H1 (cell line): ENCODE measurements around the gene MGAT5. TPM values are rescaled to one million over a fixed set of nuclear protein-coding genes. Genes with fewer than 3 reads are reported as not detected.

Experiments used
- CTCF ChIA-PET: fragments of 300-600 bp; sonication (Branson Sonifier 250); formaldehyde crosslinking; loops from one replicate; lab custom pipeline; 2021; ENCODE audit not compliant: partially characterized antibody; lab: Charles Lee
- POLR2A ChIA-PET: fragments of 300-600 bp; sonication (Branson Sonifier 250); formaldehyde crosslinking; loops from one replicate; lab custom pipeline; 2021; ENCODE audit warnings: inconsistent platforms; ENCODE audit not compliant: partially characterized antibody; lab: Charles Lee
- DNase-seq, 2 experiments: peaks; one replicate each; pipeline versions ENCODE4 v3.0.0 to v3.0.0-alpha.2; 2010 to 2022; ENCODE audit warnings: low spot score in 2 of 2, low read depth in 1 of 2, mixed read lengths in 1 of 2
- FAIRE-seq: peaks from 2 replicates; lab custom pipeline; 2011; peaks lifted over from hg19 to GRCh38; lab: Jason Lieb, UNC
- H2AFZ ChIP-seq: 2 replicates; pipeline ENCODE4 v1.8.1; 2012; ENCODE audit warnings: low read length, inconsistent platforms
- H2AK5ac ChIP-seq: 2 replicates; pipeline ENCODE4 v1.6.1; 2013; ENCODE audit warnings: low read depth, low read length
- H2BK120ac ChIP-seq: replicated peaks from 2 replicates; pipeline ENCODE3; 2013; ENCODE audit warnings: low read depth, low read length, inconsistent platforms
- H2BK12ac ChIP-seq: 2 replicates; pipeline ENCODE4 v1.6.1; 2013; ENCODE audit warnings: low read depth, low read length
- H2BK15ac ChIP-seq: 2 replicates; pipeline ENCODE4 v1.6.1; 2013; ENCODE audit warnings: low read length
- H2BK20ac ChIP-seq: 2 replicates; pipeline ENCODE4 v1.6.1; 2013; ENCODE audit warnings: low read length
- H2BK5ac ChIP-seq: 2 replicates; pipeline ENCODE4 v1.6.1; 2013; ENCODE audit warnings: low read depth, low read length
- H3K14ac ChIP-seq: 2 replicates; pipeline ENCODE4 v1.6.1; 2013; ENCODE audit warnings: inconsistent platforms; ENCODE audit not compliant: insufficient read length
- H3K18ac ChIP-seq: 2 replicates; pipeline ENCODE4 v1.6.1; 2013; ENCODE audit warnings: low read length; ENCODE audit errors: extremely low read depth
- H3K23ac ChIP-seq: 2 replicates; pipeline ENCODE4 v1.6.1; 2013; ENCODE audit warnings: inconsistent platforms; ENCODE audit not compliant: insufficient read length
- H3K23me2 ChIP-seq: 2 replicates; pipeline ENCODE4 v1.6.1; 2013; ENCODE audit warnings: low read depth, low read length
- H3K27ac ChIP-seq: 2 replicates; pipeline ENCODE4 v1.6.1; 2011; ENCODE audit warnings: low read depth, low read length, inconsistent platforms
- H3K27me3 ChIP-seq, 4 experiments: replicated peaks in 1 of 4; 1 replicate in 1 of 4; 2 replicates in 3 of 4; pipeline versions ENCODE4 v1.6.1 to v1.8.1; 2011 to 2013; ENCODE audit warnings: low read length in 3 of 4, mild to moderate bottlenecking in 3 of 4, inconsistent platforms in 2 of 4, mixed read lengths in 2 of 4, moderate library complexity in 1 of 4; ENCODE audit not compliant: control insufficient read depth in 3 of 4, insufficient read depth in 3 of 4; ENCODE audit errors: extremely low read depth in 1 of 4
- H3K36me3 ChIP-seq, 4 experiments: 2 replicates each; pipeline versions ENCODE4 v1.6.1 to v1.8.1; 2011 to 2013; ENCODE audit warnings: mild to moderate bottlenecking in 4 of 4, low read length in 3 of 4, moderate library complexity in 2 of 4, control low read depth in 1 of 4, inconsistent platforms in 1 of 4; ENCODE audit not compliant: insufficient read depth in 4 of 4, control insufficient read depth in 2 of 4
- H3K4ac ChIP-seq: replicated peaks from 2 replicates; pipeline ENCODE3; 2013; ENCODE audit warnings: low read length, low read depth, mixed read lengths, inconsistent platforms; ENCODE audit not compliant: insufficient read length
- H3K4me1 ChIP-seq, 4 experiments: replicated peaks in 1 of 4; 1 replicate in 1 of 4; 2 replicates in 3 of 4; pipeline versions ENCODE4 v1.6.1 to v1.8.1; 2011 to 2013; ENCODE audit warnings: low read length in 3 of 4, inconsistent platforms in 2 of 4, mixed read lengths in 1 of 4; ENCODE audit not compliant: insufficient read depth in 4 of 4, control insufficient read depth in 3 of 4
- H3K4me2 ChIP-seq, 2 experiments: 2 replicates each; pipeline versions ENCODE4 v1.6.1 to v1.8.1; 2011 to 2013; ENCODE audit warnings: low read depth in 2 of 2, low read length in 2 of 2, control low read depth in 1 of 2, inconsistent platforms in 1 of 2, mild to moderate bottlenecking in 1 of 2; ENCODE audit not compliant: insufficient read depth in 1 of 2
- H3K4me3 ChIP-seq, 4 experiments: fragments of 200-600, 300-600 bp in 1 of 4; sonication (generic), shearing (Covaris generic), sonication (Bioruptor Twin) in 1 of 4; 2 replicates each; pipeline versions ENCODE4 v1.5.1 to v1.8.1; 2011 to 2016; ENCODE audit warnings: low read length in 4 of 4, low read depth in 3 of 4, control low read depth in 2 of 4, inconsistent platforms in 2 of 4, mild to moderate bottlenecking in 2 of 4, mixed read lengths in 1 of 4, moderate library complexity in 1 of 4; ENCODE audit not compliant: insufficient read depth in 2 of 4; ENCODE audit errors: extremely low read depth in 1 of 4
- H3K56ac ChIP-seq: replicated peaks from 2 replicates; pipeline ENCODE3; 2013; ENCODE audit warnings: low read depth, mild to moderate bottlenecking, mixed read lengths, low read length, inconsistent platforms; ENCODE audit not compliant: insufficient read length
- H3K79me1 ChIP-seq: 2 replicates; pipeline ENCODE4 v1.6.1; 2013; ENCODE audit warnings: low read depth, low read length, control low read depth
- H3K79me2 ChIP-seq, 2 experiments: 2 replicates each; pipeline versions ENCODE4 v1.6.1 to v1.8.1; 2012 to 2013; ENCODE audit warnings: low read length in 2 of 2, mild to moderate bottlenecking in 2 of 2, inconsistent platforms in 1 of 2; ENCODE audit not compliant: insufficient read depth in 2 of 2, control insufficient read depth in 1 of 2
- H3K9ac ChIP-seq, 4 experiments: replicated peaks in 1 of 4; 1 replicate in 1 of 4; 2 replicates in 3 of 4; pipeline versions ENCODE4 v1.6.1 to v1.8.1; 2011 to 2013; ENCODE audit warnings: low read depth in 3 of 4, low read length in 3 of 4, control low read depth in 2 of 4, mild to moderate bottlenecking in 2 of 4, moderate library complexity in 2 of 4, inconsistent platforms in 1 of 4; ENCODE audit errors: extremely low read depth in 1 of 4
- H3K9me3 ChIP-seq, 2 experiments: 2 replicates each; pipeline versions ENCODE4 v1.6.1 to v1.8.1; 2012 to 2013; ENCODE audit warnings: mild to moderate bottlenecking in 2 of 2, moderate library complexity in 2 of 2, control low read depth in 1 of 2, inconsistent platforms in 1 of 2, low read depth in 1 of 2, low read length in 1 of 2, mixed read lengths in 1 of 2; ENCODE audit not compliant: insufficient read depth in 2 of 2
- H4K20me1 ChIP-seq, 2 experiments: replicated peaks in 1 of 2; 2 replicates each; pipeline versions ENCODE3 to v1.8.1; 2011 to 2013; ENCODE audit warnings: inconsistent platforms in 2 of 2, low read length in 2 of 2, mild to moderate bottlenecking in 1 of 2; ENCODE audit not compliant: insufficient read depth in 2 of 2, control insufficient read depth in 1 of 2
- H4K5ac ChIP-seq: 2 replicates; pipeline ENCODE4 v1.6.1; 2013; ENCODE audit warnings: low read length, low read depth, mixed read lengths, inconsistent platforms; ENCODE audit not compliant: insufficient read length
- H4K8ac ChIP-seq: 2 replicates; pipeline ENCODE4 v1.8.0; 2013; ENCODE audit warnings: mild to moderate bottlenecking, moderate library complexity, low read length, inconsistent platforms; ENCODE audit not compliant: insufficient read depth; ENCODE audit errors: extremely low read depth
- H4K91ac ChIP-seq: replicated peaks from 2 replicates; pipeline ENCODE3; 2013; ENCODE audit warnings: low read length, mixed read lengths, inconsistent platforms; ENCODE audit not compliant: insufficient read length
- JUN ChIP-seq: IDR thresholded peaks from 2 replicates; pipeline ENCODE4 v1.6.1; 2011; ENCODE audit warnings: low read depth, mild to moderate bottlenecking, improper control_type of control experiment, low read length
- JUND ChIP-seq: IDR thresholded peaks from 2 replicates; pipeline ENCODE4 v1.6.1; 2011; ENCODE audit warnings: mild to moderate bottlenecking, improper control_type of control experiment, low read length
- NRF1 ChIP-seq: IDR thresholded peaks from 2 replicates; pipeline ENCODE4 v1.6.1; 2011; ENCODE audit warnings: mild to moderate bottlenecking, low read depth, low read length, improper control_type of control experiment
- POLR2A ChIP-seq, 2 experiments: IDR thresholded peaks; 1 replicate in 1 of 2; 2 replicates in 1 of 2; pipeline ENCODE4 v1.6.1; 2011; ENCODE audit warnings: low read depth in 2 of 2, low read length in 2 of 2, mild to moderate bottlenecking in 2 of 2; ENCODE audit errors: control extremely low read depth in 1 of 2
- POU5F1 ChIP-seq: IDR thresholded peaks from 2 replicates; pipeline ENCODE4 v1.6.1; 2011; ENCODE audit warnings: low read depth, mild to moderate bottlenecking, low read length, moderate library complexity
- RBBP5 ChIP-seq: IDR thresholded peaks from 2 replicates; pipeline ENCODE4 v1.7.1; 2012; ENCODE audit warnings: low read depth, mild to moderate bottlenecking, inconsistent platforms, low read length, moderate library complexity, borderline replicate concordance
- RNF2 ChIP-seq: fragments of 200-900, 300-1000 bp; sonication (generic); IDR thresholded peaks from 2 replicates; pipeline ENCODE4 v1.7.1; 2016; ENCODE audit warnings: borderline replicate concordance, low read depth, mild to moderate bottlenecking, antibody characterized with exemption, low read length; ENCODE audit not compliant: poor library complexity, severe bottlenecking; ENCODE audit errors: missing control alignments
- RXRA ChIP-seq: IDR thresholded peaks from 2 replicates; pipeline ENCODE4 v1.6.1; 2011; ENCODE audit warnings: low read depth, mild to moderate bottlenecking, low read length, moderate library complexity; ENCODE audit not compliant: insufficient read depth
- SIN3A ChIP-seq, 2 experiments: IDR thresholded peaks in 1 of 2; conservative IDR thresholded peaks in 1 of 2; 2 replicates each; pipeline ENCODE4 v1.6.1; 2011 to 2012; ENCODE audit warnings: low read length in 2 of 2, improper control_type of control experiment in 1 of 2, low read depth in 1 of 2, mild to moderate bottlenecking in 1 of 2
- SP2 ChIP-seq: IDR thresholded peaks from 2 replicates; pipeline ENCODE4 v1.6.1; 2012; ENCODE audit warnings: mild to moderate bottlenecking, low read length, inconsistent platforms
- TAF7 ChIP-seq: optimal IDR thresholded peaks from 2 replicates; pipeline ENCODE3; 2011; ENCODE audit warnings: low read depth, mild to moderate bottlenecking, inconsistent platforms, low read length, moderate library complexity, borderline replicate concordance
- WGBS, 2 experiments: shearing (Covaris generic) in 1 of 2; methylation state at CpG; one replicate each; pipeline versions ENCODE4 v1.1.6 to v1.1.7; 2013 to 2015; ENCODE audit warnings: low lambda C conversion rate in 2 of 2, mixed read lengths in 2 of 2, inconsistent platforms in 1 of 2, low coverage in 1 of 2, missing lambda C conversion rate in 1 of 2; ENCODE audit not compliant: insufficient replicate concordance in 2 of 2, insufficient coverage in 1 of 2, insufficient read length in 1 of 2; ENCODE audit errors: extremely low coverage in 1 of 2, missing lambda C conversion rate in 1 of 2; 5-methylcytosine and 5-hydroxymethylcytosine counted together
- polyA plus RNA-seq, 7 experiments: library from polyadenylated mRNA; depleted of rRNA in 3 of 7; stranded (reverse) in 5 of 7; unstranded in 2 of 7; fragments of >200 nt in 5 of 7; fragments of 200-250 nt in 2 of 7; gene quantifications; 1 replicate in 5 of 7; 2 replicates in 1 of 7; 4 replicates in 1 of 7; pipeline versions ENCODE4 v1.2.1 to v1.2.3, GENCODE V29; 2011 to 2013; ENCODE audit warnings: missing spikeins in 2 of 7, mixed read lengths in 2 of 7
- total RNA-seq: library from RNA; stranded (reverse); fragmentation: NEBNext Ultra II Directional; extraction: Animal tissue kit (Norgen Biotek cat#: 25700); gene quantifications from 2 replicates; pipeline ENCODE4 v1.2.1, GENCODE V29; 2021

MGAT5 gene
- total and polyA plus RNA-seq, 2 of the 8 experiments (the other 6 are each of a cell fraction or from before 2014, with no cell fraction given), result 11.2 to 49.2 TPM

DNA sequence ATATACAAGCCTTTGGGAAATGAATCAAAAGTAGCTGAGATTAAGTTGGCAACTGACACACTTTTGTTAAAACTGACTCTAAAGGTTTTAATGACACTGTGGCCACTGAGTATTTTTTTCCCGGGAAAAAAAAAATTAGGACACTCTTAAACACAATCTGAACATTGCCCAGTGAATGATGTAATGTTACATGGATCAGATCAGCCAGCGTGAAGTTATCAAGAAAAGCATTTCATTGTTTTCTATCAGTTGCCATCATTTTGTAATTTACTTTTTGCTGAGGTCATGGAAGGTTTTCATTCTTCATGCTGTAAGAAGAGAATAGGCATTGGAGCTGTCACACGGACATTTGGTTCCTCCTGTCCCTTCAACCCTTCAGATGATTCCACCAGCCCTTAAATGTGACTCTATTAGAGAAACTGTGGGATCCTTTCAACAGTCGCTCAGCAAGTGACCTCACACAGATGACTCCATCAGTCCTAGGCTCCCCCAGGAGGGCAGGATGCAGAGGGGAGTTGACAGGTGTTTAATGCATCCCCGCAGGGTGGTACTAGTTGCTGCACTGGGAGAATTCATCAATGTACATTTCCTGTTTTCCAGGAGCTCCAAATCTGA lies 164.2 kb downstream of the MGAT5 start:
- Histone ChIP-seq H3K79me1 (no peaks in the 10 kb centered on the region), H3K4ac (no peak overlapping the region), H3K9ac (no peak overlapping the region), H3K4me1 (0 out of 7 replicates have a peak, but pooled peaks cover 0 to 3% (median 0%) of the 10 kb centered on the region in 4 experiments), H4K20me1 (peaks cover 0 to under 1% of the 10 kb centered on the region in 2 experiments), H4K5ac (no peak overlapping the region), H3K14ac (no peak overlapping the region), H4K91ac (no peak overlapping the region), H3K4me2 (no peak overlapping the region), H2AK5ac (no peak overlapping the region), H2BK12ac (no peak overlapping the region), H3K79me2 (no peaks in the 10 kb centered on the region), H2BK120ac (no peak overlapping the region), H3K18ac (no peak overlapping the region), H3K27ac (no peak overlapping the region), H3K23ac (no peak overlapping the region), H2BK20ac (no peak overlapping the region), H3K4me3 (no peak overlapping the region), H3K36me3 (peaks cover 0 to 3% (median 1%) of the 10 kb centered on the region in 4 experiments; a peak in 2 of 8 replicates), H3K23me2 (no peaks in the 10 kb centered on the region), H2BK15ac (no peak overlapping the region), H3K56ac (no peak overlapping the region), H4K8ac (no peak overlapping the region), H2AFZ (no peak overlapping the region), H2BK5ac (no peak overlapping the region), H3K9me3 (no peaks in the 10 kb centered on the region), H3K27me3 (no peaks in the 10 kb centered on the region)
- ChIA-PET POLR2A (no interaction called here), CTCF (interaction anchor here (0.7 to 2.1 kb wide), 9 partner anchors 9 to 301 kb away, joined by 3 to 13 read pairs (median 4); no protein-coding TSS in a partner anchor)
- WGBS, 2 experiments, result 93% methylated on average over 5 of the region's 5 CpGs; no CpG with 5 or more reads in 1 of the 2 experiments
- FAIRE-seq (no peak), DNase-seq (no peak)
- TF ChIP-seq JUN (no peak), RBBP5 (no peak), RNF2 (no peak), SP2 (no peak), RXRA (no peak), TAF7 (no peak), POLR2A (IDR thresholded peaks at IDR 0.05; ENCODE audit: control extremely low read depth in 1 of 2, low read depth in 2 of 2, low read length in 2 of 2) (no peak), NRF1 (no peak), SIN3A (conservative IDR thresholded peaks at IDR 0.05 in 1 of 2, IDR thresholded peaks at IDR 0.05 in 1 of 2; ENCODE audit: low read depth in 1 of 2, low read length in 2 of 2) (no peak), POU5F1 (no peak), JUND (no peak)
